GM12891 (cell line): ENCODE results near the gene CTBP2.

Experiments used
- DNase-seq: peaks from one replicate; pipeline ENCODE4 v3.0.0; 2011; ENCODE audit warnings: low spot score; ENCODE audit not compliant: insufficient read length
- FAIRE-seq: peaks from 2 replicates; lab custom pipeline; 2011; peaks lifted over from hg19 to GRCh38; lab: Jason Lieb, UNC
- PAX5 ChIP-seq: IDR thresholded peaks from 2 replicates; pipeline ENCODE4 v1.6.1; 2011; ENCODE audit warnings: low read length, moderate library complexity, mild to moderate bottlenecking; ENCODE audit not compliant: insufficient read depth, severe bottlenecking
- POLR2A ChIP-seq: IDR thresholded peaks from 2 replicates; pipeline ENCODE4 v1.6.1; 2011; ENCODE audit warnings: low read depth, low read length, control low read depth
- POLR2AphosphoS5 ChIP-seq: IDR thresholded peaks from 2 replicates; pipeline ENCODE4 v1.6.1; 2011; ENCODE audit warnings: low read depth, low read length, control low read depth
- POU2F2 ChIP-seq: IDR thresholded peaks from 2 replicates; pipeline ENCODE4 v1.6.1; 2011; ENCODE audit warnings: low read depth, mild to moderate bottlenecking, control low read depth, low read length, moderate library complexity
- SPI1 ChIP-seq: IDR thresholded peaks from 2 replicates; pipeline ENCODE4 v1.6.1; 2011; ENCODE audit warnings: low read depth, low read length, control low read depth
- TAF1 ChIP-seq: IDR thresholded peaks from 2 replicates; pipeline ENCODE4 v1.6.1; 2011; ENCODE audit warnings: low read depth, low read length, control low read depth

The CTBP2 gene

GRCh38 chr10:125021686-125022344 lies 138.5 kb downstream of the CTBP2 start:
- DNase-seq: no peak
- TF ChIP-seq SPI1 (no peak), POLR2A (no peak), TAF1 (no peak), POLR2AphosphoS5 (no peak), PAX5 (no peak)
- FAIRE-seq: no peak

- FAIRE-seq (no peak), DNase-seq (no peak)
- TF ChIP-seq PAX5: no peak
- TF ChIP-seq POLR2AphosphoS5: no peak
- TF ChIP-seq TAF1: no peak
- no peak for TF ChIP-seq SPI1
Measured at GRCh38 chr10:125020871-125021270, 139.5 kb downstream of the CTBP2 start.

DNA sequence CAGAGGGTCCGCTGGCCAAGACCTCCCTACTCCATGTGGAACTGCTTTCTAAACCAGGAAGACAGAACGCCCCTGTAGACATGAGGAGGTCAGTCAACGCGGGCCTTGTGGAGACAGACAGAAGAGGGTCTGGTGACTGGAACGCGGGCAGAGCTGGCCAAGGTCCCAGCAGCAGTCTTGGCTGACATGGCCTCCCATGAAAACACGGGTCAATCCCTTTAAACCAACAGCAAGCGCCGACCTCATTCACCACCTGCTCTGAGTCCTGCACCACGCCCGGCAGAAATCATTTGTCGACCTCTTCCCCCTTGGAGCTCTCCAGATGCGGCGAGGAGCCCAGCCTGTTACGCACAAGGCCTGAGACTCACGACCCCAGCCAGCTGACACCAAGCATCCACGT lies 140.0 kb downstream of the CTBP2 start:
- FAIRE-seq (no peak), DNase-seq (no peak)

GRCh38 chr10:125018576-125019143 lies 141.7 kb downstream of the CTBP2 start:
- TF ChIP-seq POLR2A (no peak), PAX5 (no peak), POLR2AphosphoS5 (no peak), SPI1 (no peak)
- FAIRE-seq (no peak), DNase-seq (no peak)

More for the DNA sequence above, 140.0 kb downstream of the CTBP2 start:
- no peak for TF ChIP-seq SPI1
- no peak for TF ChIP-seq POLR2AphosphoS5
- no peak for TF ChIP-seq POLR2A
- TF ChIP-seq POU2F2: no peak
- no peak for TF ChIP-seq TAF1
- TF ChIP-seq PAX5: no peak

GRCh38 chr10:125017547-125018298 lies 142.6 kb downstream of the CTBP2 start:
- TF ChIP-seq PAX5 (no peak), POLR2AphosphoS5 (no peak)
- FAIRE-seq (no peak), DNase-seq (no peak)

GRCh38 chr10:125016611-125017202 lies 143.7 kb downstream of the CTBP2 start:
- FAIRE-seq: no peak
- no peak for DNase-seq
- TF ChIP-seq TAF1 (no peak), POLR2AphosphoS5 (no peak), SPI1 (no peak), PAX5 (no peak), POLR2A (no peak), POU2F2 (no peak)

- TF ChIP-seq TAF1 (no peak), SPI1 (no peak), POLR2AphosphoS5 (no peak), POU2F2 (no peak), PAX5 (no peak)
- FAIRE-seq: no peak
- no peak for DNase-seq
Measured at GRCh38 chr10:125016123-125016522, 144.2 kb downstream of the CTBP2 start.

GRCh38 chr10:125015356-125015944 lies 144.9 kb downstream of the CTBP2 start:
- TF ChIP-seq TAF1 (no peak), PAX5 (no peak), POLR2A (no peak), POU2F2 (no peak), POLR2AphosphoS5 (no peak), SPI1 (no peak)
- FAIRE-seq (no peak), DNase-seq (no peak)

DNA sequence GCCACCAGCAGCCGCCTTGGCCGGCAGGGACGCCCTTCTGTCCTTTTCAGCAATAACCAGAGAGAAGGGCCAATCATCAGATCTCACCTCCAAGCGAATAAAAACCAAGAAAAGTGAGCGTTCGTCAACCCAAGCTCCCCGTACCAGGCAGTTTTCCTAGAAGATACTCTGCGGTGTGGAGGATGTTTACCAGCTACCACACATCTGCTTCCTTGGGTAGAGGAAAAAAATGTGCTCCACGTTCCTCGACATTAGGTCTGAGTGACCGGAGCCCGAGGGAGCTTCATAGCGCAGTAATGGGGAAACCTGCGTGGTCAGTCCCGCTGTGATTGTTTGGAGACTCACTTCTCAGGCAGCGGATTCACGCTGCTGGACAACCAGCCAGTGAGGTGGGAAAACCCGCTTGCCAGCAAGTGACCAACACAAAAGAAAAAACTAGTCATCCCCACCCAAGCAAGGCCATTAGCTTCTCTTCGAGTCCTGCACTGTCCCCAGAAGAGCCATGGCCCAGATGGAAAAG lies 145.5 kb downstream of the CTBP2 start:
- no peak for DNase-seq

More for the DNA sequence above, 145.5 kb downstream of the CTBP2 start:
- FAIRE-seq: no peak
- TF ChIP-seq POU2F2: no peak
- no peak for TF ChIP-seq POLR2A
- TF ChIP-seq SPI1: no peak
- no peak for TF ChIP-seq POLR2AphosphoS5
- no peak for TF ChIP-seq TAF1
- TF ChIP-seq PAX5: no peak
